T-helper 9 cell (primary cell): Measurements from ENCODE around the gene MFSD2A.
"Not testable (repeated sequence)": the region's sequence is repeated elsewhere in the genome, so short reads cannot be mapped to it uniquely, and the experiment has no call there.

Source experiments
- DNase-seq: peaks from one replicate; pipeline ENCODE4 v3.0.0-alpha.2; 2020

Gene MFSD2A

GRCh38 chr1:39969531-39970270, 14.8 kb downstream of the MFSD2A start:
- DNase-seq, result no peak

GRCh38 chr1:39970274-39970673, 15.3 kb downstream of the MFSD2A start:
- no peak for DNase-seq

- no peak for DNase-seq
These were observed 16.2 kb downstream of the MFSD2A start for GRCh38 chr1:39971138-39971537.

- peak; percentile 71 for DNase-seq
These were observed 18.7 kb downstream of the MFSD2A start for GRCh38 chr1:39973503-39974135.

- no peak for DNase-seq
These were observed 21.8 kb downstream of the MFSD2A start for GRCh38 chr1:39976732-39977131.

- no peak for DNase-seq
These were observed 22.3 kb downstream of the MFSD2A start for GRCh38 chr1:39977202-39977601.

- no peak for DNase-seq
These were observed 24.7 kb downstream of the MFSD2A start for GRCh38 chr1:39979654-39980053.

- no peak for DNase-seq
These were observed 25.8 kb downstream of the MFSD2A start for GRCh38 chr1:39980555-39981313.

- DNase-seq, result no peak
These were observed 26.4 kb downstream of the MFSD2A start for GRCh38 chr1:39981385-39981784.

- no peak for DNase-seq
These were observed 27.0 kb downstream of the MFSD2A start for GRCh38 chr1:39981945-39982344.

- not testable (repeated sequence) for DNase-seq
These were observed 29.5 kb downstream of the MFSD2A start for GRCh38 chr1:39984480-39984879.

- no peak for DNase-seq
These were observed 30.0 kb downstream of the MFSD2A start for GRCh38 chr1:39984951-39985350.

GRCh38 chr1:39987869-39988268, 32.9 kb downstream of the MFSD2A start:
- no peak for DNase-seq

- DNase-seq, result no peak
These were observed 33.8 kb downstream of the MFSD2A start for GRCh38 chr1:39988618-39989343.

GRCh38 chr1:39990428-39990827, 35.5 kb downstream of the MFSD2A start:
- DNase-seq, result no peak

- no peak for DNase-seq
These were observed 37.3 kb downstream of the MFSD2A start for GRCh38 chr1:39992234-39992633.

GRCh38 chr1:39992888-39993287, 37.9 kb downstream of the MFSD2A start:
- DNase-seq, result no peak

GRCh38 chr1:39995973-39996393, 41.0 kb downstream of the MFSD2A start:
- DNase-seq, result no peak

- DNase-seq, result no peak
These were observed 41.6 kb downstream of the MFSD2A start for GRCh38 chr1:39996396-39997004.

GRCh38 chr1:40001456-40001855, 46.5 kb downstream of the MFSD2A start:
- no peak for DNase-seq

- no peak for DNase-seq
These were observed 48.5 kb downstream of the MFSD2A start for GRCh38 chr1:40003156-40004093.
